Epidermal melanocyte (primary cell): ENCODE data around the gene HYCC1.
"Not testable (repeated sequence)": the region's sequence is repeated elsewhere in the genome, so short reads cannot be mapped to it uniquely, and the experiment has no call there.

ENCODE experiments used
- DNase-seq: peaks from one replicate; pipeline ENCODE4 v3.0.0; 2011; ENCODE audit warnings: low spot score; ENCODE audit not compliant: insufficient read length

Gene HYCC1

DNA sequence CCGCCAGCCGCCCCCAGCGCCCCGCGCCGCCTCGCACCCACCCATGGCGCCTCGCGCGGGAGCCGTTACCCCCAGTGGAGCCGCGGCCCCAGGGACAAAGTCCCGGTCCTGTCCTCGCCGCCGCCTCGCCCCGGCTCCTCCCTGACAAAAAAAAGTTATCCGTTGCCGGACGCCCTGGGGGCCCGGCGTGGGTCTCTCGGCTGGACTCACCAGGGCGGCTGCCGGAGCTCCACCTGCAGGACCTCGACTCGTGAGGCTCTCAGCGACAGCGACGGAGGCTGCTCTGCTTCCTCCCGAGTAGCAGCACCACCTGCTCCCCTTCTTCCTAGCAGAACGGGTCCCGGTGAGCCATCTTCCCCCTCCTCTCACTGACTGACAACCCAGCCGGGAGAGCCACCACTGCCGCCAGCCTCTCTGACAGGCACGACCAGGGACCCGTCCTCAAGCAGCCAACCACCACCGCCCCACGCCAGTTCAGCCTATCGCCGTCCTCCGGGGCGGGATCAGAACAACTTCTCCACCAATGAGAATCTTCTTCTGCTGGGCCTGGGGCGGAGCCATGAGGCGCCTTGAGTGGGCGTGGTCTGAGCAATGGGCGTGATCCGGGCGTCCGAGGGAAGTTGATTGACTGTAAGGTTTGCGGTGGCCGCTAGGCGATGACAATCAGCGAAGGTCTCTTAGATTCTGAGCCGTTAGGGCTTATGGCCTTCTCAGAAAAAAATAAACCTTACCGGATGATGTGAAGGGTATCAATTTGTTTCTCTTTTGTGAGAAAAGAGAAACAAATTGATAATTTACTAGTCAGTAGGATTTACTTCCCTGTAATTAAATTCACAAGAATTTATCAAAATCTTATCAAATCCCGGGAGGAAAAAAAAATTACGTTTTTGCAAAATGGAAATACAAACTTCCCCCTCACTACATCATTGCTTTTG is at the start of gene HYCC1:
HYCC1 (minus strand) TSS at position 416 of the 935 bp plus-strand sequence. CDS start 23,019 bp downstream, outside the sequence.
- peak; percentile 85 for DNase-seq

DNA sequence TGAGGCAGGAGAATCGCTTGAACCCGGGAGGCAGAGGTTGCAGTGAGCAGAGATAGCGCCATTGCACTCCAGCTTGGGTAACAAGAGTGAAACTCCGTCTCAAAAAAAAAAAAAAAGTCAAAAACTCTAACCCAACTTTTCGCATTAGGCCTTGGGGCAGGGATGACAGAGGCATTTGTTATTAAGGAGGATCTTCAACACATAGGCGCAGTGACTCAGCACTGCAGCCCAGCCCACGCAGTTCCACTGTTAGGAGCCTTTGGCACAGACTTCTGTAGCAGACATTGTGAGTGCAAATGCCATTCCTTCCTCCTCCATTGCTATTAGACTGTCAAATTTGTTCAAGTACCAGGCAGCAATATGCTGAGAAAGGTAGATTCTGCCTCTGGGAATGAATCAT is 48.5 kb upstream of the HYCC1 start:
- DNase-seq: no peak

DNA sequence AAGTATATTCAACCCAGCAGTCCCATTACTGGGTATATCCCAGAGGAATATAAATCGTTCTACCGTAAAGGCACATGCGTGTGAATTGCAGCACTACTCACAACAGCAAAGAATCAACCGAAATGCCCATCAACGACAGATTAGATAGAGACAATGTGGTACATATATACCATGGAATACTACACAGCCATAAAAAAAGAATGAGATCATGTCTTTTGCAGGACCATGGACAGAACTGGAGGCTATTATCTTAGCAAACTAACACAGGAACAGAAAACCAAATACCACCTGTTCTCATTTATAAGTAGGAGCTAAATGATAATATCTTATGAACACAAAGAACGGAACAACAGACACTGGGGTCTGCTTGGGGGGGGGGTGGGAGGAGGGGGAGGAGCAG is 47.4 kb upstream of the HYCC1 start:
- DNase-seq: no peak

DNA sequence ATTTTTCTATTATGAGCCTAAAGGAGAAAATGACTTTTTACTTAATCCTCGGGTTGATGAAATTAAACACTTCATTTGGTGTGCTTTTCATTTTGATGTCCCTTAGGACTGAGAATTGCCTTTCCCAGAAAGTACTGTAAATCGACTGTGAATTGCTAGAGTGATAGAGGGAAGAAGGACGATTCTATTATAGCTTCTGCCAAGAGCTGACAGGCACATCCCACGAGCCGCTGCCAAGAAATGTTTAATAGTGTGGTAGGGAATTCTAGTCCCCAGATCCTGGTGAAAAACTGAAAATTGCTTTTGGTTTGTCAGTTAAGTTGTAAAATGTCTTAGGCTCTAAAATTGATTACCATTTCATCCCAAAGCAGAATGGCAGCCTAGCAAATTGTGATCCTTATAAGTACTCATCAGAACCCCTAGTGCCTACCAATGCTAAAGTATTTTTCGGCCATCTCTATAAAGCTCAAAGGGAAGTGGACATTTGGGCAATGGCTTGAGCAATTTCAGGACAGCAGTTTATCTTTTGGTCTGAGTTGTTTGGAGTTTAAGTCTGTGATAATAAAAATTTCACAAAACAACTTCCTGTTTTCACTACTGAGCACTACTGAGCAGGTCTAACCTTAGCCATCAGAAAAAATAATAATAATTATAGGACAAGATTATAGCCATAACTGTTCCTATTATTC is 44.6 kb upstream of the HYCC1 start:
- no peak for DNase-seq

DNA sequence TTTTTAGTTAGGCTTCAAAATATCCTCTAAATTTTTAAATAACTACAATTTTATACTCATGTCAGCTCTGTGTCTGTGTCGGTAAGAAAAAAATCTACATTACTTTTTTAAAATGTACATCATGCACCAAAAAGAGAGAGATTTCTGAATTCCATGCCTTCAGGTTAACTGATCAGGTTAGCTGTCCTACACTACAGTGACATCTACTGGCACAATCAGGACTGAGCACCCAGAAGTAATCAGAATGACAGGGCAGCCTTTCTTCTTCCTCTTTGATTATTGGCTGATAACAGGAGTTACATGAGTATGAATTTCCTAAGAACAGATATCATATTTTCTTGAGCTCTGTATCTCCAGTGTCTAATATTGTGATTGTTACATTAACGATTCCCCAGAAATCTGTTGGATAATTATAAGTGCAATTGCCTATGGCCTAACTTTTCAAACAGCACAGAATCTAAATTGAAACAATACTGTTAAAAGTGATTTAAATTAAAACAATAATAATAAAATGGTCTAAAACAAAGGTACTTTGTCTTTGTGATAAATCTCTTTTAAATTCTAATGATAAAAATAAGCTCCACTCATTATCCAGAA is 41.8 kb upstream of the HYCC1 start:
- DNase-seq: no peak

DNA sequence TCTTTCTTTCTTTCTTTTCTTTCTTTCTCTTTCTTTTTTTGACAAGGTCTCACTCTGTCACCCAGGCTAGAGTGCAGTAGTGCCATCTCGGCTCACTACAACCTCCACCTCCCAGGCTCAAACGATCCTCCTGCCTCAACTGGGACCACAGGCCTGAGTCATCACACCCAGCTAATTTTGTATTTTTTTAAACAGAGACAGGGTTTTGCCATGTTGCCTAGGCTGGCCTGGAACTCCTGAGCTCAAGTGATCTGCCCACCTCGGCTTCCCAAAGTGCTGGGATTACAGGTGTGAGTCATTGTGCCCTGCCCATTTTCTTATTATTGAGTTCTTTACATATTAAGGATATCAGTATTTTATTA is 37.2 kb upstream of the HYCC1 start:
- not testable (repeated sequence) for DNase-seq

DNA sequence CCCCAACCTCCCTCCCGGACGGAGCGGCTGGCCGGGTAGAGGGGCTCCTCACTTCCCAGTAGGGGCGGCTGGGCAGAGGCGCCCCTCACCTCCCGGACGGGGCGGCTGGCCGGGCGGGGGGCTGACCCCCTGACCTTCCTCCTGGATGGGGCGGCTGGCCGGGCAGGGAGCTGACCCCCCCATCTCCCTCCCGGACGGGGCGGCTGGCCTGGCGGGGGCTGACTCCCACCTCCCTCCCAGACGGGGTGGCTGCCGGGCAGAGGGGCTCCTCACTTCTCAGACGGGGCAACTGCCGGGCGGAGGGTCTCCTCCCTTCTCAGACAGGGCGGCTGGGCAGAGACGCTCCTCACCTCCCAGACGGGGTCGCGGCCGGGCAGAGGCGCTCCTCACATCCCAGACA is 32.4 kb upstream of the HYCC1 start:
- DNase-seq: not testable (repeated sequence)

DNA sequence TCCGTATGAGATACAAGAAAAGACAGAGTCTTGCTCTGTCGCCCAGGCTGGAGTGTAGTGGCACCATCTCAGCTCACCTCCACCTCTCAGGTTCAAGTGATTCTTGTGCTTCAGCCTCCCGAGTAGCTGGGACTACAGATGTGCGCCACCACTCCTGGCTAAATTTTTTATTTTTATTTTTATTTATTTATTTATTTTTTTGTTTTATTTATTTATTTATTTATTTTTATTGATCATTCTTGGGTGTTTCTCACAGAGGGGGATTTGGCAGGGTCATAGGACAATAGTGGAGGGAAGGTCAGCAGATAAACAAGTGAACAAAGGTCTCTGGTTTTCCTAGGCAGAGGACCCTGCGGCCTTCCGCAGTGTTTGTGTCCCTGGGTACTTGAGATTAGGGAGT is 31.2 kb upstream of the HYCC1 start:
- DNase-seq: not testable (repeated sequence)

DNA sequence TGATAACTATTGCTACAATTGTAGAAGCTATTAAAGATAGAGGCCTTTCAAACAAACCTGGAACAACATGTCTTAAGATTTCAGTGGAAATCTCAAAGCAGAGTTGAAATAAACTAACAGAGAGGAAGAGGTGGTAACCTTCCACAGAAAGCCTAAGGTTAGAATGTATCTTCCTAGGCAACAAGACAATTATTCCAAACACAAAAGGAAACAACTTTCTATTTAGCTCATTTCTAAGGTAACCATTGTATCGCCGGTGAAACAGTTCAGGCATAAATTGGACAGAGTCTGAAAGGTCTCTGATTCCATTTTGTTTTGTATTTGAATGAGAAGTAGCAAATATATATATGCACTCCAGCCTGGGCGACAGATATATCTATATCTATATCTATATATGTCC is 30.7 kb upstream of the HYCC1 start:
- no peak for DNase-seq

DNA sequence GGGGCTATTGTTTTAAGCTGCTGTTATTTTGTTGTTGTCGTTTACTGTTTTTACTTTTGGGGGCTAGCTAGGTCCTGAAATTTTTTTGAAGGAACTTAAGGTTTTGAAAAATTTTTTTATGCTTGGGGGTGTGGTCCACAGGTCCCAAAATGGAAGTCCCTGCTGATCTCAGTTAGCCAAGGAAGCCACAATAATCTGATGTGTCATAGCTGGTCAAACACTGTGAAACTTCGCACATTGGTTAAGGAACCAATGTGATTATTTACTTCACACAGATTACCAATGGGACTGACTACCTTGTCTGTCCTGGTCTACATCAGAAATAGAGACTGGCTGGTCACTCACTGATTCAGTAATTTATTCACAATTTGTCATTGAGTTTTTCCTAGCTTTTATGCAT is 29.5 kb upstream of the HYCC1 start:
- no peak for DNase-seq

DNA sequence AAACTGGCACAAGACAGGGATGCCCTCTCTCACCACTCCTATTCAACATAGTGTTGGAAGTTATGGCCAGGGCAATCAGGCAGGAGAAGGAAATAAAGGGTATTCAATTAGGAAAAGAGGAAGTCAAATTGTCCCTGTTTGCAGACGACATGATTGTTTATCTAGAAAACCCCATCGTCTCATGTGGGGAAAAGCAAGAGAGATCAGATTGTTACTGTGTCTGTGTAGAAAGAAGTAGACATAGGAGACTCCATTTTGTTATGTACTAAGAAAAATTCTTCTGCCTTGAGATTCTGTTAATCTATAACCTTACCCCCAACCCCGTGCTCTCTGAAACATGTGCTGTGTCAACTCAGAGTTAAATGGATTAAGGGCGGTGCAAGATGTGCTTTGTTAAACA is 25.7 kb upstream of the HYCC1 start:
- DNase-seq: not testable (repeated sequence)

DNA sequence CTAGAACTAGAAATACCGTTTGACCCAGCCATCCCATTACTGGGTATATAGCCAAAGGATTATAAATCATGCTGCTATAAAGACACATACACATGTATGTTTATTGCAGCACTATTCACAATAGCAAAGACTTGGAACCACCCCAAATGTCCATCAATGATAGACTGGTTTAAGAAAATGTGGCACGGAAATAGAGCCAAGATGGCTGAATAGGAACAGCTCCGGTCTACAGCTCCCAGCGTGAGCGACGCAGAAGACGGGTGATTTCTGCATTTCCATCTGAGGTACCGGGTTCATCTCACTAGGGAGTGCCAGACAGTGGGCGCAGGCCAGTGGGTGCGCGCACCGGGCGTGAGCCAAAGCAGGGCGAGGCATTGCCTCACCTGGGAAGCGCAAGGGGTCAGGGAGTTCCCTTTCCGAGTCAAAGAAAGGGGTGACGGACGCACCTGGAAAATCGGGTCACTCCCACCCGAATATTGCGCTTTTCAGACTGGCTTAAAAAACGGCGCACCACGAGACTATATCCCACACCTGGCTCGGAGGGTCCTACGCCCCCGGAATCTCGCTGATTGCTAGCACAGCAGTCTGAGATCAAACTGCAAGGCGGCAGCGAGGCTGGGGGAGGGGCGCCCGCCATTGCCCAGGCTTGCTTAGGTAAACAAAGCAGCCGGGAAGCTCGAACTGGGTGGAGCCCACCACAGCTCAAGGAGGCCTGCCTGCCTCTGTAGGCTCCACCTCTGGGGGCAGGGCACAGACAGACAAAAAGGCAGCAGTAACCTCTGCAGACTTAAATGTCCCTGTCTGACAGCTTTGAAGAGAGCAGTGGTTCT is 21.8 kb upstream of the HYCC1 start:
- DNase-seq: not testable (repeated sequence)

DNA sequence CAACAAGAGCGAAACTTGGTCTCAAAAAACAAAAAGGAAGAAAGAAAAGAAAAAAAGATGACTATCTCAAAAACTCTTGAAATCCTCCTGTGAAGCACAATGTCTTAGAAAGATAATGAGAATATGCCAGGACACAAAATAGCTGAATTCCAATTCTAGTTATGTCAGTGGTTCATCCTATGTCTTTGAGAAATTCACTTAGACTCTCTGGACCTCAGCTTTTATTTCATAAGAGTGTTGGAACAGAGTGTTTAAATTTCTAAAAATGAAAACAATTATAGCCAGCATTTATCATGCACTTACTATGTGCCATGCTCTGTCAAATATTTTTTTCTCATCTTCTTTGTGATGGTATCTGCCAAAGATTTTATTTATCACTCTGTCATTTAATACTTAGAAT is 13.3 kb upstream of the HYCC1 start:
- no peak for DNase-seq

DNA sequence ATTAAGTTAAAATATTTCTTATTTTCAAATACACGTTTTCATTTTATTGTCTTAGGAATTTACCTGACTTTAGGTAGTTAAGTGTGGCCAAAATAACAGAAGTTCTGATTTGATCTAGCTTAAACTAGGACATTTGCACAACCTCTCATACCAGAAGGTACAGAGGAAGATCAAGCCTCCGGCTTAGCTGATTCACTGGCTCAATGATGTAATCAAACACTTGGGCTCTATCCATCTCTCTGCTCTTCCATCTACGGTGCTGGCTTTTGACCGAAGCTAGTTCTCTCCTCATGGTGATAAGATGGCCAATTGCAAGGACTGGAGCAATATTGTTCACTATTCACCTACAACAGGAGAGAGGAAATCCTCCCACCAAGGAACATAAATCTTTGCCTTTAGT is 12.2 kb upstream of the HYCC1 start:
- DNase-seq: no peak

DNA sequence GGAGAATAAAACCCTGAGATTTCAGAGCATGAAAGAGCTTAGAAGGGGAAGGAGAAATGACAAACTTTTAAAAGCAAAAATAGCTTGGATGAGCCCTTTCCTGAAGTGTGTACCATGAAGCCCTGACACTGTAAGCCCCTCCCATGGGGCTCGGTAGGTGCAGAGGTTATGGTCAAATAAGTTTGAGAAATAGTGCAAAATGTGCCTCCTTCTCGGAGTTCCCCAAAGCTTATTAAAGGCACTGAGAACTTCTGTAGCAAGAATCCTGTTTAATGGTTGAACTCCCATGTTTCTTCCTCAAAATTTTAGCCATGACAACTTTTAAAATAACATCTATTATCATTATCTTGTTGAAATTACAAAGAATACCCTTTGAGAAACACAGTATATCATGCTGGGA is 10.5 kb upstream of the HYCC1 start:
- no peak for DNase-seq

DNA sequence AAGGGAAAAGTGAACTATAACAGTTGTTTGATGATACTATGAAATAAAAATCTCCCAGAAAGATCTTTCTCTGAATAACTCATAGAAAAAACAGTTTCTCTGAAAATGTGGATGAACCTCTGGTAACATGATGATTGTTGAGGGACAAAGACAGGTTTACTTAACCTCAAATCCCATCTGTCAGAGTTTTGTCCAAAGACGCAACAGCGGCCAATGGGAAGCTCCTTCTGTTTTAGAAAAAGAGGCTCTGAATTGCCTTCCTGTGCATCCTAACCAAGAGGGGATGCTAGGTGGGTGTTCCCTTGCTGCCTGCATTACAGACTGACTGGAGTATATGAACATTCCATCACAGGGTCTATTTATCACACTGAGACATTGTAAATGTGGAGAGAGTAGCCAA is 8.9 kb upstream of the HYCC1 start:
- no peak for DNase-seq

DNA sequence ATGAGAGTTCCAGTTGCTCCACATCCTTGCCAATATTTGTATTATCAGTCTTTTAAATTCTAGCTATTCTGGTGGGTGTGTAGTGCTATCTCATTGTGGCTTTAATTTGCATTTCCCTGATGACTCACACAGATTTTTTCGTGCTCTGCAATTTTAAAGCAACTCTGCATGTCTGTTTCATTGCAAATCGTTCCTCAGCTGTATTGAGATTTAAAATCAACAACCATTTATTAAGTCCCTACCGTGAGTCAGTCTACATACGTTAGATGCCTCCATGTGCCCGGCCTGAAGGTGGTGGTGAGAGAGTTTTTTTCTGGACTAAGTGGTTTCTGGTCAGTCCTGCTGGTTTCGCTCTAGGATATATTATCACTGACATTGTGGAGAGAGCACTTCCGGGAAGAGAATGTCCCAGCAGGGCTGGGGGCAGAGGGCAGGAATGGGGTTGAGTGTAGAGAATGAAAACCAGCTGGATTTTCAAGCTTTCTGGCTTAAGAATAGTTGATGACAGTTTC is 8.4 kb upstream of the HYCC1 start:
- no peak for DNase-seq

DNA sequence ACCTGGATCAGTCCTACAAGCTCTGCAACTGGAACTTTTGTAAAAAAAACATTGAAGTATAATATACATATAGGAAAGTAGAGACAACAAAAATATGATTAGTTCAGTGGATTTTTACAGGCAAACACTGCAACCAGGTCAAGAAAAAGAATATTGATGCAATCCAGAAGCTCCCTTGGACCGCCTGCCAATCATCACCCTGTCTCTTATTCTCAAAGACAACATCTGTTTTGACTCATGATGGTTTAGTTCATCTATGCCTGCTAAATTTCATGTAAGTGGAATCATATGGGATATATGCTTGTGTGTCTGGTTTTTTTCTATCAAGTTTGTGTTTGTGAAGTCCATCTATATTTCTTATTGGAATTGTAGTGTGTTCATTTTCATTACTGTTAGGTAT is 7.7 kb upstream of the HYCC1 start:
- no peak for DNase-seq

DNA sequence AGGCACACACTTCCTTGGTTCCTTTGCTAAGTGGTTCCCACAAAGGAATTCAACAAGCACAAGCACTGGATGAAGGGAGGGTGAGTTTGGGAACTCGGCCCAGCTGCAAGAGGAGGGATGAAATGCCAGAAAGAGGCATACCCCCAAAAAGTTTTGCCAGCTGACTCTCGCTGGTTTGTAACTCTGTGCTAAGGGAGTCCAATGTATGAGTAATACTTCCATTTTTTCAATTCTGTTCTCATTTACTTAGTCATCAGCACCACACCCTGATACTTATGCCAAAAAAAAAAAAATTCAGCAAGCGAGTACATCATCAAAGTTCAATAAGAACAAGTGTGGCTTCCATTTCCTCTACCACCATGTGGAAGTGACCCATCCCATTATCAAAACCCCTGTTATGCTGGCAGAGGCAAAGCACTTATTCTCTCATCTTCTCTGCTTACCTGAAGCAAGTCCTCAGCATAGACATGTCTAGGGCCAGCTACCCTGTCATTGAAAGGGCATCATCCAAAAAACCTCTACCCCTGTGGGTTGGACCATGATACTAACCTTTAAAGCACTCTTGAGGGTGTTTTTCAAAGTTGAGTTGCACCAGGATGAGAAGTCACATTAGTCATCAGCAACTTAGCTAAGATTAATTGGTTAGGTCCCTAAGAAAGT is 6.9 kb upstream of the HYCC1 start:
- DNase-seq: no peak

DNA sequence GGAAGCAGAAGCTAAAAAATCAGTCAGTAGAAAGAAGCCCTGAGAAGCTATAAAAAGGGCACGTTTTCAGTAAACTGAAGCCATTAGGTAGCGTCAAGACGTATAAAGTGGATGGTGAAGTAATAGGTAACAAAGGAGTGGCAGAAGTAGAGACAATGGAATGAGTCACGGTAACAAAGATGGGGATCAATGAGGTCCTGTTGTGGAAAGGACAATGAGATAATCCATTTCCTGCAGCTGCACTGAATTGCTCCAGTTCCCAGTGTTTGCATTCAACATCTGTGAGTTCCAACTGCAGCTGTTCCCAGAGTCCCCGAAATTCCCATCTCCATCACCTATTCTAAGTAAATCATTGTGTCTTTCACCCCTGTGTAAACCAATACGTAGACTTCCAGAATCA is 4.8 kb upstream of the HYCC1 start:
- DNase-seq: no peak

DNA sequence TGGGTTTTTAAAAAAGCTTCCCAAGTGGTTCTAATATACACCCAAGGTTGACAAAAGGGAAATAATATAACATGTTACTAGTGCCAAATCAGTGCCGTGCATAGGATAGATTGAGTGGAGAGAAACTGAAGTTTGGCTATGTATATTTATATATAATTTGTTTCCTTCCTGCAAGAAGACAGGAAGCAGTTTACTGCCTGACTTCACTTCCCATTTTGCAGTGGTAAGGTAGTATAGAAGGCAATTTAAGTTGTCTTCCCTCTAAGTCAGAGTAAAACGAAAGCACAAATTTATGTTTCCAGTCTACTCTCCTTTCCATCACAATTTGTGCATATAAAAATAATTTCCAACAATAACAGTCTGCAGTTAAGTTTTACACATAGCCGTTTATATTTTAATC is 3.4 kb upstream of the HYCC1 start:
- DNase-seq: no peak
